Measurements from ENCODE around the gene FHAD1.
A peak's percentile ranks its signal among the peaks of the same experiment; 100 is the strongest.

FHAD1 gene

DNA sequence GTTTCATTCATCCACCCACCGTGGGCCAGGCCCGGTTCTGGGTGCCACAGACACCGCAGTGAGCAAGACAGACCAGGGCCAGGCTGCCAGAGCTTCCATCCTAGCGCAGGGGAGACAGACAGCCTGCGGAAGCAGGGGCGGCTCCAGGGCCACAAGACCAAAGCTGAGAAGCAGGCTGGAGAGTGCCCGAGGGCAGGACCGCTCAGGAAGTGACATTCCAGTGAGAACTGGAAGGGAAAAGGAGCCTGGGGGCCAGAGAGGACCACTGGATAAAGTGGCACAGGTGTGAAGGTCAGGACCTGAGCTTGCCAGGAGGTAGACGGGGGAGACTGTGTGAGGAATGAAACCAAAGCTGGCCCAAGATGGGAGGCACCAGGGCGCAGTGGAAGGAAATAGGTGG lies 103.1 kb downstream of the FHAD1 start:
- Mint-ChIP-seq H3K36me3 (ENCODE audit: insufficient read depth) (peaks cover 4% of the 10 kb centered on the region), H3K9me3 (peaks cover 6 to 12% of the 10 kb centered on the region in 2 donors), H3K4me1 (ENCODE audit: low read depth in 2 of 2) (peaks cover 53 to 66% of the 10 kb centered on the region in 2 donors), H3K27ac (peak overlapping the region; percentile 35 to 74), H3K27me3 (no peaks in the 10 kb centered on the region), H3K4me3 (peak overlapping the region in 1 of 2 donors; percentile 6)
- ATAC-seq (replicated peaks) (no peak), DNase-seq (no peak)

DNA sequence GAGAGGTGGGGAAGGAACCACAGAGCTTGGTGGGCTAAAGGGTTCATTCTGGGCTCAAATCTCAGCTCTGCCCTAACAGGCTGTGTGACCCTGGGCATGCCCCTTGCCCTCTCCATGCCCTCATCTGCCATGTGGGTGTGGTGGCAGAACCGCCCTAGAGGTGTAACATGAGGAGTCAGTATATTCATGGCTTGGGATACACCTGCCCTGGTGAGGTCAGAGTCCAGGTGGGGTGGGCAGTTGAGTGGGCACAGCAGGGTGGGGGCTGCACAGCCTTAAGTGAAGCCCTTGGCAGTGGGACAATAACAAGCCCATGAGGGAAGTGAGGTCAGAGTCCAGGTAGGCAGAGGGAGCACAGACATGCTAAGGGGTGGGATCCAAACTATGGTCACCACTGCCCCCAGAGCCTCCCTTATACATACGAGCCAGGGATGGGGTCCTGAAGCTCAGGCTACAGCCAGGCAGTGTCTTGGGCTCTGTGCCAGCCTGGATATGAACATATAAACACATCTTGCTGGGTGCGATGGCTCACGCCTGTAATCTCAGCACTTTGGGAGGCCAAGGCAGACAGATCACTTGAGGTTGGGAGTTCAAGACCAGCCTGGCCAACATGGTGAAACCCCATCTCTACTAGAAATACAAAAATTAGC lies 103.7 kb downstream of the FHAD1 start:
- H3K27ac Mint-ChIP-seq: peak overlapping the region in 1 of 2 donors; percentile 74
- H3K27me3 Mint-ChIP-seq: no peaks in the 10 kb centered on the region
- H3K36me3 Mint-ChIP-seq (ENCODE audit: insufficient read depth): peaks cover 4% of the 10 kb centered on the region
- H3K4me1 Mint-ChIP-seq (ENCODE audit: low read depth in 2 of 2): peaks cover 48 to 62% of the 10 kb centered on the region in 2 donors
- no peak for ATAC-seq (replicated peaks)
- H3K4me3 Mint-ChIP-seq: peak overlapping the region in 1 of 2 donors; percentile 8
- H3K9me3 Mint-ChIP-seq: peaks cover 4 to 8% of the 10 kb centered on the region in 2 donors
- DNase-seq: no peak

DNA sequence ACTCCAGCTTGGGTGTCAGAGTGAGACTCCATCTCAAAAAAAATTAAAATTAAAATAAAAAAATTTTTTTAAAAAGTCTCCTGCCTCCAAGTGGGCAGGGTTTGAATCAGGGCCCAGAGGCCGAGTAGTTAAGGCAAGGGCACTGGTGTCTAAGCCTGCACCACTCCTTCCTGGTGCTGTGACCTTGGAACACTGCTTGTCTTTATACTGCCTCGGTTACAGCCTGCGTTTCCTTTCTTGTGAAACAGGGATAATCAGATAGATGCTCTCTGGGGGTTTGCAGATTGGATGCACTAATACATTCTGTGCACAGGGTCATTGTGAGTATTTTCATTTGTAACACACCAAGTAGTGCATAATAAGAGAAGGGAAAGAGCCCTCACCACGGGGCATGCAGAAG lies 104.3 kb downstream of the FHAD1 start:
- DNase-seq (no peak), ATAC-seq (replicated peaks) (no peak)
- peaks cover 47 to 61% of the 10 kb centered on the region in 2 donors for H3K4me1 Mint-ChIP-seq (ENCODE audit: low read depth in 2 of 2)
- H3K27me3 Mint-ChIP-seq: no peaks in the 10 kb centered on the region
- peaks cover 4 to 8% of the 10 kb centered on the region in 2 donors for H3K9me3 Mint-ChIP-seq
- H3K27ac Mint-ChIP-seq: no peak overlapping the region
- peaks cover 4% of the 10 kb centered on the region for H3K36me3 Mint-ChIP-seq (ENCODE audit: insufficient read depth)
- peak overlapping the region in 1 of 2 donors; percentile 7 for H3K4me3 Mint-ChIP-seq

DNA sequence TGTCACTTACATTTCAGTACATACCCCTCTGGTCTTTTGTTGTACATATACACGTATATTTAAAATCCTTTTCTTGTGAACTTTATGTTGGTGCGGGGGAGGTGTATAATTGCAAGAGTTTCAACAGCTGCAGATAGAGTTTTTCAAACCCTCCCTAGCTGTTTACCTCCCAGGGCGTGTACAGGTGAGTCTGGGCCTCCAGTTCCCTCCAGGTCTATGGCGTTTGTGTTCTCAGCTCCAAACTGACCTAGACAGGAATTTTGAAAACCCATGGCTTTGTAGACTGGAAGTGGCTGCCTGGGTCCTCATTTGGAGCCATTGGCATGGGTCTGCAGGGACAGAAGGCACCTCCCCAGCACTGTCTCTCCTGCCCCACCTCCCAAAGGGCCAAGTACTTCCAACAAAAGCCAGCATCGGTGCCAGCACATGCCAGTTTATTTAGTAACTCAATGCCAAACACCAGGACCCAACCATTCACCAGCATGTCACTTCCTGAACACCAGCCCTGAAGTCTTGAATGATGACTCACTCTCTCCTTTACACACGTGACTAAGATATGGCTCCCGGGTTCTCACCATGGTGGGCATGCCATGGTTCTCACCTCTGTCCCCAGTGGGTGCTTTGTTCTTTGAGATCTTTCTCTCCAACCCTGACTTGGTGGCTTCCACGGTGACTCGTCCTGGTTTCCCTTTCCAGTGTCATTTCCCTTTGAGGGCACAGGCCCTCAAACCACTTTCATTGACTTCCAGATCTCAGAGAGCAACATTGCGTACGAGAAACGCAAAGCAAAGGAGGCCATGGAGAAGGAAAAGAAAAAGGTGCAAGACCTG lies 105.3 kb downstream of the FHAD1 start:
- Mint-ChIP-seq H3K27ac (peak overlapping the region; percentile 86 to 87), H3K36me3 (ENCODE audit: insufficient read depth) (peaks cover 4% of the 10 kb centered on the region), H3K4me3 (peak overlapping the region; percentile 52 to 67), H3K27me3 (no peaks in the 10 kb centered on the region), H3K9me3 (peaks cover 4 to 8% of the 10 kb centered on the region in 2 donors), H3K4me1 (ENCODE audit: low read depth in 2 of 2) (peaks cover 37 to 51% of the 10 kb centered on the region in 2 donors)
- DNase-seq (peak; percentile 23 to 38 (median 28)), ATAC-seq (replicated peaks) (peak; percentile 96)

DNA sequence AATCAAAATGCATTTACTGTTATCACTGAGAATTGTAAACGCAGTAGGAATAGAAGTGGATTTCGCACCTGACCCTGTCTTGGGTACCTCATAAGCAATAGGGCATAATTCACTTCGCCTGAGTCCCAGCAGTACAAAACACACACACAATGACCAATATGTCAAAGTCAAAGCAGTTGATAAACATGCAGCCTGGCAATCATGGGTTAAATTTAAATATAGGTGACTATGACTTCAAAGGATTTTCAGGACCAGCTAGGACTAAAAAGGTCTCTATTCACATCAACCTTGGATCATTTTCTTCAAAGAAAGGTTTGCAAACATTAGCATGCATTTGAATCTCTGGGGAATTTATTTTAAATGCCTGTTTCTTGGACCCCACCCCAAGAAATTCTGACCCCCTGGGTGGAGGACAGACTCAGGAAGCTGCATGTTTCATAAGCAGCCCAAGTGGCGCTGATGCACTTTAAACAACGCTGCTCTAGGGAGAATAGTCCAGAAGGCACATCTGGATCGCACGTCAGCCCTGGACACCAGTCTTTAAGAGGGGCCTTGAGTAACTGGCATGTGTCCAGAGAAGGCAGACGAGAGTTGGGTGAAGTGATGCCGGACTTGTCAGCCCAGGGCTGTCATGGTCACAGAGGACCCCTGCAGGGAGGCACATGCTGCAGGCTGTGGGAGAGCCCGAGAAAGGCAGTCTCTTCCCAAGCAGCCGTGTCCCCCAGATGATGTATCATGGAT lies 107.0 kb downstream of the FHAD1 start:
- Mint-ChIP-seq H3K9me3 (peaks cover 4 to 8% of the 10 kb centered on the region in 2 donors), H3K27me3 (no peaks in the 10 kb centered on the region), H3K36me3 (ENCODE audit: insufficient read depth) (peaks cover 4% of the 10 kb centered on the region), H3K4me1 (ENCODE audit: low read depth in 2 of 2) (peaks cover 21 to 37% of the 10 kb centered on the region in 2 donors), H3K4me3 (no peak overlapping the region), H3K27ac (no peak overlapping the region)
- no peak for ATAC-seq (replicated peaks)
- no peak for DNase-seq

DNA sequence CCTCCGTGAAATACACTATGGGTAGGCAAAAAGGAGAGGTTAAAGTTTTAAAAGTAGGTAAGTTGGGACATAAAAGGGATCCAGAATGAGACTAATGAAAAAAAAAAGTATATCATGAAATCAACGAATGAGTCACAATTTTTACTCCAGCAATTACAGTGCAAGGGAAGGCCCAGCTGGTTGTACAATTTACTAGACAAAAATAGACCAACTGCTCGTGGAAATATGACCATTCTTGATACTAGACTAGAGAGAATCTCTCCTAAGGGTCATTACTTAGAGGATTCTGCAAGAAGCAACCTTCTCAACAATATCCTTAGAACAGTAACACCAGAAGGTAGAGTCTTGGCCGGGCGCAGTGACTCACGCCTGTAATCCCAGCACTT lies 107.5 kb downstream of the FHAD1 start:
- peaks cover 4 to 8% of the 10 kb centered on the region in 2 donors for H3K9me3 Mint-ChIP-seq
- H3K4me1 Mint-ChIP-seq (ENCODE audit: low read depth in 2 of 2): peaks cover 21 to 33% of the 10 kb centered on the region in 2 donors
- DNase-seq: no peak
- H3K27me3 Mint-ChIP-seq: no peaks in the 10 kb centered on the region
- no peak overlapping the region for H3K27ac Mint-ChIP-seq
- peaks cover 4% of the 10 kb centered on the region for H3K36me3 Mint-ChIP-seq (ENCODE audit: insufficient read depth)
- H3K4me3 Mint-ChIP-seq: no peak overlapping the region
- no peak for ATAC-seq (replicated peaks)

DNA sequence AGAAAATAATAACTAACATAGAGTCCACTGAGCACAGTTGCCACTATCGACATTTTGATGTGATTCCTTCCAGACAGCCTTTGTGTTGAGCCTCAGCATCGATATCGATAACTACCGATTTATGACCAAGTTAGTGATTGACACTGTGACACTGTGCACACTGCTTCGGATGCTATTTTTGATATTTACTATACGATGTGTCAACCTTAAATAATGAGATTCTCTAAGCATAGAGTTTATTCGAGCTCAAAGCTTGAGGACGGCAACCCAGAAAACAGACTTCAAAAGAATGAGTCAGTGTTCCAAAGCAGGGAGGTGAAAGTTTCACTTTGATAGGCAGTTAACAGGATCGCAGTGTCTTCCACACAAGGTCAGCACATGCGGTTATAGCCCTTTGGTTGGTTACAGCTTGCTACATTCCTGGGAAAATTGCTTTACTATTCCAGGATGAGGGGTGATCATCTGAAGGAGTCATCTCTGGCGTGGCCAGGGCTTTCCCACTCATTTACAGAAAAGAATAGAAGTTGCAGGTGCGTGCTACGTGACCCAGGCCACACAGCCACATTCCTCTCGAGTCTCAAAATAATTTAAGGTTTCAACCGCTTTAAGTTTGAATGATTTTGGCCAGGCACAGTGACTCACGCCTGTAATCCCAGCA lies 109.1 kb downstream of the FHAD1 start:
- H3K9me3 Mint-ChIP-seq: peaks cover 4 to 8% of the 10 kb centered on the region in 2 donors
- no peaks in the 10 kb centered on the region for H3K27me3 Mint-ChIP-seq
- H3K27ac Mint-ChIP-seq: peak overlapping the region in 1 of 2 donors; percentile 62
- peaks cover 4% of the 10 kb centered on the region for H3K36me3 Mint-ChIP-seq (ENCODE audit: insufficient read depth)
- ATAC-seq (replicated peaks) (no peak), DNase-seq (no peak)
- peaks cover 21% of the 10 kb centered on the region in 2 donors for H3K4me1 Mint-ChIP-seq (ENCODE audit: low read depth in 2 of 2)
- no peak overlapping the region for H3K4me3 Mint-ChIP-seq

DNA sequence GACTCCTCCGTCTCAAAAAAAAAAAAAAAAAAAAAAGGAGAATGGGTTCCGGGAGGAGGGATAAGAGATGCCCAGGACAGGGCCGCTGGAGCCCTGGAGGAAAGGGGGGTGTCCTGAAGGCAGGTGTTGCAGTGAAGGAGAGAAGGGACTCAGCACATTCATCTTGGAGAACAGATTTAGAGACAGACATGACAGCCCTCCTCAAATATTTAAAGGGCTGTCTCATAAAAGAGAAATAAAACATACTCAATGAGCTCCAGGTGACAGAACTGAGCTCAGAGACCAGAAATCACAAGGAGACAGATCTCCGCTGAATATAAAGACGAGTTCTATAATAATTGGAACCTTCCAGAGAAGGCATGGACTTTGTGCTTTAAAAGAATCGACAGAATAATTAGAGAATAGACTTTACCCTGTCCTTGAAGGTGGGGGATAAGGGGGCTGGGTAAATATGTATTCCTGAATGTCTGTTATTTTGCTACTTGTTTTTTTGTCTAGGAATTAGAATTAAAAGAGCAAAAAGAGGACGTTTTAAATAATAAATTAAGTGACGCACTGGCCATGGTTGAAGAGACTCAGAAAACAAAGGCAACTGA lies 110.7 kb downstream of the FHAD1 start:
- Mint-ChIP-seq H3K27ac (peak overlapping the region in 1 of 2 donors; percentile 35), H3K36me3 (ENCODE audit: insufficient read depth) (no peaks in the 10 kb centered on the region), H3K27me3 (no peaks in the 10 kb centered on the region), H3K4me3 (no peak overlapping the region), H3K4me1 (ENCODE audit: low read depth in 2 of 2) (peaks cover 6 to 12% of the 10 kb centered on the region in 2 donors), H3K9me3 (peaks cover 0 to 2% of the 10 kb centered on the region in 2 donors)
- no peak for ATAC-seq (replicated peaks)
- no peak for DNase-seq

DNA sequence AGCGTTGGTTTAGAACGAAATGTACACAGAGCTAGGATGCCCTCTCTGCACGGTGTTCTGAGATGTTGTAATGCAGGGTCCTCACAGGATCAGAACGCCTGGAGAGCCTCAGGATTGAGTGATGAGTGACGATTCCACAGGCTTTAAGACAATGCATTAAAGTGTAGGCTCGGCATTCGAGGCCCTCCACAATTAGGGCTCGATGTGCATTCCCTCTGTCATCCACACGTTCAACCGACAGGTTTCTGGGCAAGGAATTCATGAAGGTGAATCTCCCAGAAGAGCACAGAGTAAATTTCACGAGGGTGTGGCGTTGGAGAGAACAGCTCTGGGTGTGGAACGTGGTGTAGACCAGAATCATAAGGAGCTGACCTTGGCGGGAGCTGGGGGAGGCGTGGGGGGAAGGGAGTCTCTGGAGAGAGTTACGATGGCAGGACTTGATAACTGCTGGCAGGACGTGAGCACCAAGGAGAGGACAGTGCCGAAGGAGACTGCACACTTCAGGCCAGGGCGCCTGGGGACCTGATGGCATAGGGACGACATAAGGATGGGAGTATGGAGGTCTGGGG lies 111.6 kb downstream of the FHAD1 start:
- DNase-seq: no peak
- Mint-ChIP-seq H3K36me3 (ENCODE audit: insufficient read depth) (no peaks in the 10 kb centered on the region), H3K9me3 (no peaks in the 10 kb centered on the region), H3K27ac (peak overlapping the region in 1 of 2 donors; percentile 29), H3K27me3 (no peaks in the 10 kb centered on the region), H3K4me3 (no peak overlapping the region), H3K4me1 (ENCODE audit: low read depth in 2 of 2) (peaks cover 5 to 8% of the 10 kb centered on the region in 2 donors)
- no peak for ATAC-seq (replicated peaks)

DNA sequence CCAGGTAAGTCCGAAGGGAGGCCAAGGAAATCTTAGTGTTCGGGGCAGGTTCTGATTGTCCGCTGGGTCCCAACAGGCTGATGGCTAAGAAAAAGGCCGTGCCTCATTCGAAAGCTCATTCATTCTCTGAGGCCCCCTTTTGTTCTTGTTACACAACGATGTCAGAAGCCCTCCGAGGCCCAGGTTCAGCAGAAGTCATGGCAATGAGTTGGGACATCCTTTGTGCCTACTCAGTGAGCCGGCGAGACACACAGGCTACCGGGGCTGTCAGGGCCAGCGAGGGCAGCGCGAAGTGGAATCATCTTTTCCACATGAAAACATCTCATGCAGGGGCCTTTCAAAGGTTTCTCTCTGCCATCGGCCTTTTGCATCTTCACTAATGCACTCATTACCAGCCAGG lies 113.7 kb downstream of the FHAD1 start:
- H3K9me3 Mint-ChIP-seq: no peaks in the 10 kb centered on the region
- H3K27me3 Mint-ChIP-seq: no peaks in the 10 kb centered on the region
- H3K4me3 Mint-ChIP-seq: no peak overlapping the region
- no peak overlapping the region for H3K27ac Mint-ChIP-seq
- DNase-seq (no peak), ATAC-seq (replicated peaks) (no peak)
- no peaks in the 10 kb centered on the region for H3K36me3 Mint-ChIP-seq (ENCODE audit: insufficient read depth)
- H3K4me1 Mint-ChIP-seq (ENCODE audit: low read depth in 2 of 2): peaks cover 8 to 9% of the 10 kb centered on the region in 2 donors

DNA sequence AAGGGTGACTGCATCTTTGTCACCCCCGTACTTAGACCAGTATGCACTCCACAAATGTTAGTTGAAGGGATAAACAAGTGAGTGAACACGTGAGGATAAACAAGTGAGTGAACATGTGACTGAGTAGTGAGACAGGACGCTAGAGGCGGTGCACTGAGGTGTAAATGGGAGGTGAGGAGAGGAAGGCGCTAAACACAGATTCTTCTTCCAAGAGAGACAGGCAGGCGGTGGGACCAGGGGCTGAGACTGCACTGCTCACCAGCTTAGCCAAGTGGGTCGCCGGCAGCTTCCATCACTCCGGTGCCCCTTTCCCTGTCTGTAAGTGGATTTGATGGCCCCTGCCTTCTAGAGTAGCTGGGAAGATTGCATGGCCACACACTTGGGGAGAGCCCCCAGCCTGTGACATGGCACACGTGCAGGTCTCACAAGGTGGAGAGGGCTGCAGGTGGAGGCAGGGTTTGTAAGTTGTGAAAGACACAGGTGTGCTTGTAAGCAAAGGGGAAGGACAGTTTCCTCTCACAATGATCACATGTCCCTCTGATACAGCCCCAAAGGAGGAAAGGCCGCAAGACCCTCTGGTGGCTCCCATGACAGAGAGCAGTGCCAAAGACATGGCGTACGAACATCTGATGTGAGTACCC lies 115.2 kb downstream of the FHAD1 start:
- Mint-ChIP-seq H3K36me3 (ENCODE audit: insufficient read depth) (no peaks in the 10 kb centered on the region), H3K27me3 (no peaks in the 10 kb centered on the region), H3K4me3 (no peak overlapping the region), H3K9me3 (no peaks in the 10 kb centered on the region), H3K27ac (peak overlapping the region; percentile 18 to 83), H3K4me1 (ENCODE audit: low read depth in 2 of 2) (peaks cover 4 to 5% of the 10 kb centered on the region in 2 donors)
- ATAC-seq (replicated peaks) (no peak), DNase-seq (no peak)

DNA sequence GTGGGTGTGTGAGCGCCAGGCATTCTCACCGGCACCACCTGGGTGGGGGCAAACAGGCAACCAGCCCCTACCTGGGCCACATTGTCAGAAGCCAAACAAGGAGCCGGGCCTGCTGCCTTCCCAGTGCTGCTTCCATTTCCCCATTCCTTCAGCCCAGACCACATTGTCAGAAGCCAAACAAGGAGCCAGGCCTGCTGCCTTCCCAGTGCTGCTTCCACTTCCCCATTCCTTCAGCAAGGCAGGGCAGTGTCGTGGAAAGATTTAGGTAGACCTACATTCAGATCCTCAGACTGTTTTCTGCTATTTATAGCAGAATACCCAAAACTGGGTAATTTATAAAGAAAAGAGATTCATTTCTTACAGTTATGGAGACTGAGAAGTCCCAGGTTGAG lies 115.7 kb downstream of the FHAD1 start:
- Mint-ChIP-seq H3K27me3 (no peaks in the 10 kb centered on the region), H3K9me3 (no peaks in the 10 kb centered on the region), H3K27ac (no peak overlapping the region), H3K36me3 (ENCODE audit: insufficient read depth) (no peaks in the 10 kb centered on the region), H3K4me3 (no peak overlapping the region), H3K4me1 (ENCODE audit: low read depth in 2 of 2) (peaks cover 4 to 5% of the 10 kb centered on the region in 2 donors)
- no peak for DNase-seq
- ATAC-seq (replicated peaks): no peak

All from effector memory CD8-positive, alpha-beta T cell (primary cell).